OCI-LY7 (cell line): ENCODE measurements around the gene TRMT1. TPM values are rescaled to one million over a fixed set of nuclear protein-coding genes. Genes with fewer than 3 reads are reported as not detected.

Experiments
- BruUV-seq: library from RNA; stranded (reverse); fragments of 400-500 nt; replicated peaks from 2 replicates; lab custom pipeline; 2021; lab: Mats Ljungman, UMichigan
- CTCF ChIA-PET: fragments of 300-600 bp; sonication (Branson Sonifier 250); formaldehyde crosslinking; loops from one replicate; lab custom pipeline; 2022; ENCODE audit warnings: antibody characterized with exemption; ENCODE audit not compliant: unreplicated experiment; lab: Charles Lee
- POLR2A ChIA-PET: fragments of 300-600 bp; sonication (Branson Sonifier 250); formaldehyde crosslinking; loops from one replicate; lab custom pipeline; 2022; ENCODE audit warnings: antibody characterized with exemption; lab: Charles Lee
- DNase-seq: peaks from one replicate; pipeline ENCODE4 v3.0.0-alpha.2; 2015; ENCODE audit warnings: low spot score
- H2AFZ ChIP-seq: fragments of 200-600 bp; sonication (generic), shearing (Covaris generic); 2 replicates; pipeline ENCODE4 v1.6.1; 2014; ENCODE audit warnings: mild to moderate bottlenecking, antibody characterized with exemption, low read length, moderate library complexity
- H3K27ac ChIP-seq: fragments of 200-600 bp; sonication (generic); 2 replicates; pipeline ENCODE4 v1.5.1; 2014; ENCODE audit warnings: mixed run types, low read depth, mild to moderate bottlenecking, moderate library complexity, low read length, inconsistent platforms; ENCODE audit not compliant: poor library complexity, severe bottlenecking
- H3K36me3 ChIP-seq: fragments of 200-600 bp; sonication (generic); 2 replicates; pipeline ENCODE4 v1.6.1; 2014; ENCODE audit warnings: mild to moderate bottlenecking, antibody characterized with exemption, low read length, moderate library complexity, mixed read lengths; ENCODE audit not compliant: insufficient read depth
- H3K4me1 ChIP-seq: fragments of 200-600 bp; sonication (generic); 2 replicates; pipeline ENCODE4 v1.5.1; 2014; ENCODE audit warnings: mild to moderate bottlenecking, low read length; ENCODE audit not compliant: insufficient read depth, poor library complexity, severe bottlenecking
- H3K4me2 ChIP-seq: fragments of 200-600 bp; sonication (generic); 2 replicates; pipeline ENCODE4 v1.6.1; 2014; ENCODE audit warnings: mild to moderate bottlenecking, low read length
- H3K4me3 ChIP-seq: fragments of 200-600 bp; sonication (generic); 2 replicates; pipeline ENCODE4 v1.5.1; 2014; ENCODE audit warnings: mild to moderate bottlenecking, low read depth, low read length; ENCODE audit not compliant: poor library complexity, severe bottlenecking
- H3K79me2 ChIP-seq: fragments of 200-600 bp; sonication (generic); 2 replicates; pipeline ENCODE4 v1.6.1; 2016; ENCODE audit warnings: low read depth, mild to moderate bottlenecking, low read length, moderate library complexity, mixed read lengths; ENCODE audit not compliant: insufficient read depth
- H3K9me2 ChIP-seq: fragments of 200-600 bp; sonication (generic); 2 replicates; pipeline ENCODE4 v1.6.1; 2016; ENCODE audit warnings: mild to moderate bottlenecking, low read length, mixed read lengths; ENCODE audit not compliant: insufficient read depth
- H3K9me3 ChIP-seq: fragments of 200-600 bp; sonication (generic); 2 replicates; pipeline ENCODE4 v1.6.1; 2014; ENCODE audit warnings: mild to moderate bottlenecking, mixed run types, low read length, mixed read lengths
- H4K20me1 ChIP-seq: fragments of 200-600 bp; sonication (generic); 2 replicates; pipeline ENCODE4 v1.6.1; 2014; ENCODE audit warnings: mild to moderate bottlenecking, antibody characterized with exemption, low read length, moderate library complexity, mixed read lengths; ENCODE audit not compliant: insufficient read depth
- CTCF ChIP-seq: fragments of 200-600 bp; sonication (generic); conservative IDR thresholded peaks from 2 replicates; pipeline ENCODE4 v1.5.1; 2014; ENCODE audit warnings: mild to moderate bottlenecking, antibody characterized with exemption, low read length, moderate library complexity, mixed read lengths
- EZH2phosphoT487 ChIP-seq: fragments of 200-600 bp; sonication (generic); IDR thresholded peaks from 2 replicates; pipeline ENCODE4 v1.6.1; 2018; ENCODE audit warnings: low read depth, borderline replicate concordance, mild to moderate bottlenecking, mixed run types, antibody characterized with exemption, low read length, moderate library complexity, mixed read lengths
- intact Hi-C: fragments of 100-400 bp; cut with micrococcal nuclease; formaldehyde crosslinking; loops from one replicate; pipeline ENCODE4 v1.10.0; 2022; ENCODE audit not compliant: unreplicated experiment
- total RNA-seq, 2 experiments: library from RNA; depleted of rRNA in 1 of 2; stranded (reverse); fragments of >200 nt in 1 of 2; shearing (Covaris generic) in 1 of 2; gene quantifications; 2 replicates each; pipeline ENCODE4 v1.2.3, GENCODE V29; 2014 to 2022

TRMT1 gene
- total RNA-seq, 2 experiments from 2014 or later: 50.4 to 56.8 TPM

GRCh38 chr19:13097033-13097462 is 19.5 kb downstream of the TRMT1 start:
- Histone ChIP-seq H3K36me3 (peaks cover 24% of the 10 kb centered on the region), H3K9me3 (no peaks in the 10 kb centered on the region), H3K4me2 (0 out of 2 replicates have a peak overlapping the region, but pooled peaks have one; percentile 14), H3K79me2 (peaks cover 12% of the 10 kb centered on the region), H3K27ac (no peak overlapping the region), H4K20me1 (no peaks in the 10 kb centered on the region), H3K4me3 (no peak overlapping the region), H2AFZ (no peak overlapping the region), H3K4me1 (peaks cover 75% of the 10 kb centered on the region), H3K9me2 (no peaks in the 10 kb centered on the region)
- intact Hi-C loops: no loop called here
- TF ChIP-seq CTCF (no peak), EZH2phosphoT487 (no peak; the same call in 1 of the 2 replicates)
- no peak for DNase-seq
- POLR2A ChIA-PET: interaction anchor here (0.6 kb wide), 1 partner anchor 53 kb away, joined by 4 read pairs; the partner anchor contains the start of genes IER2 and STX10
- BruUV-seq: no TSS peak
- CTCF ChIA-PET: no interaction called here

GRCh38 chr19:13095934-13096927 is 20.3 kb downstream of the TRMT1 start:
- H3K36me3 ChIP-seq: peaks cover 24% of the 10 kb centered on the region
- no peak overlapping the region for H2AFZ ChIP-seq
- no peaks in the 10 kb centered on the region for H4K20me1 ChIP-seq
- H3K9me3 ChIP-seq: no peaks in the 10 kb centered on the region
- BruUV-seq: no TSS peak
- H3K9me2 ChIP-seq: no peaks in the 10 kb centered on the region
- peak overlapping the region; percentile 5 for H3K27ac ChIP-seq
- peaks cover 68% of the 10 kb centered on the region for H3K4me1 ChIP-seq
- CTCF ChIA-PET: interaction anchor here (0.6 to 1.4 kb wide), 3 partner anchors 10 to 130 kb away, joined by 3 to 13 read pairs (median 3); no protein-coding TSS in a partner anchor
- intact Hi-C loops: loop anchor here (2.0 kb wide), 1 partner anchor 35 kb away; no protein-coding TSS in a partner anchor
- POLR2A ChIA-PET: interaction anchor here (0.6 to 1.5 kb wide), 4 partner anchors 8 to 120 kb away, joined by 3 to 8 read pairs (median 4); partner anchors contain the start of genes IER2 and STX10
- peak overlapping the region; percentile 80 for H3K4me2 ChIP-seq
- H3K79me2 ChIP-seq: peaks cover 3% of the 10 kb centered on the region; the same call in 1 of the 2 replicates
- TF ChIP-seq EZH2phosphoT487 (no peak), CTCF (0 out of 2 replicates have a peak, but pooled peaks have one; percentile 28)
- DNase-seq: peak; percentile 42
- H3K4me3 ChIP-seq: peak overlapping the region; percentile 48
